ENCODE data around the gene CLCNKB.

DNA sequence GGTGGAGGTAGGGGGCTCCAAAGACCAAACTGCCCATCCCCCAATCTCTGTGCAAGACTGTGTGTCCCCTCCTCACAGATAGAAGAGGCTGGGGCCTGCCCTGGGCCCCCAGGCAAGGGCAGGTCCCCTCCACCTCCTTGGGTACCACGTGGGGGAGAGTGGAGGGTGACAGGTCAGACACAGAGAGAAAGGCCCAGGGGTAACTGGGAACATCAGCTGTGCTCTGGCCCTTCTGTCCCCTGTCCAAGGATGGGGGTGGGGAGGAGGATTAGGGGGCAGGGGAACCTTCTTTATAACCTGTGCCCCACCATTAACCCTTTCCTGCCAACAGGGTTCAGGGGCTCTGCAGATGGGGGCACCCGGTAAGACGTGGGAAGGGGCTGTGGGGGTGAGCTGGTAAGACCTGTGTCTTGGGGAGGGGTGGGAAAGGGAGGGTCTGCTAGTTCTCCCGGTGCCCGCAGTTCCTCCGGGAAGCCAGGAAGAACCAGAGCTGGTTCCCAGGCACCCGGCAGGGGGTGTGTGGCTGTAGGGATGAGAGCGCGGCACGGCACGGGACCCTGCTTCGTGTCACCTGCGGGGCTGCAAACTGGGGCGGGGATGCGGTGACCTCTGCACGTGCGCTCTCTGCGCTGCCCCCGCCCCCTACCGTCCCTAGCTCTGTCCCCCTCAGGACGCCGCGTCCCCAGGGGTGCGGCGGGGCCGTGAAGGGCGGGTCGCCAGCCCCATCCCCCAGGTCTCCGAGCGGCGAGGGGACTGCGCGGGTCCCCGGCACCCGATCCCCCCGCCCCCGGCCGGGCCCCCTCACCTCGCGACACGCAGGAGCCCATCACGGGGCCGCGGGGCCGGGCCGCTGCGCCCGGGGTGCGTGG lies 29.3 kb downstream of the CLCNKB start:
- no peak for TF ChIP-seq EZH2 (IDR thresholded peaks at IDR 0.05; ENCODE audit: low read depth)
- TF ChIP-seq, protein P1, sequence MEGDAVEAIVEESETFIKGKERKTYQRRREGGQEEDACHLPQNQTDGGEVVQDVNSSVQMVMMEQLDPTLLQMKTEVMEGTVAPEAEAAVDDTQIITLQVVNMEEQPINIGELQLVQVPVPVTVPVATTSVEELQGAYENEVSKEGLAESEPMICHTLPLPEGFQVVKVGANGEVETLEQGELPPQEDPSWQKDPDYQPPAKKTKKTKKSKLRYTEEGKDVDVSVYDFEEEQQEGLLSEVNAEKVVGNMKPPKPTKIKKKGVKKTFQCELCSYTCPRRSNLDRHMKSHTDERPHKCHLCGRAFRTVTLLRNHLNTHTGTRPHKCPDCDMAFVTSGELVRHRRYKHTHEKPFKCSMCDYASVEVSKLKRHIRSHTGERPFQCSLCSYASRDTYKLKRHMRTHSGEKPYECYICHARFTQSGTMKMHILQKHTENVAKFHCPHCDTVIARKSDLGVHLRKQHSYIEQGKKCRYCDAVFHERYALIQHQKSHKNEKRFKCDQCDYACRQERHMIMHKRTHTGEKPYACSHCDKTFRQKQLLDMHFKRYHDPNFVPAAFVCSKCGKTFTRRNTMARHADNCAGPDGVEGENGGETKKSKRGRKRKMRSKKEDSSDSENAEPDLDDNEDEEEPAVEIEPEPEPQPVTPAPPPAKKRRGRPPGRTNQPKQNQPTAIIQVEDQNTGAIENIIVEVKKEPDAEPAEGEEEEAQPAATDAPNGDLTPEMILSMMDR (conservative IDR thresholded peaks at IDR 0.05), result no peak

Data from PC-9 (cell line).